RWPE2 (cell line): ENCODE results near the gene MGARP.
"Not testable (repeated sequence)": the region's sequence is repeated elsewhere in the genome, so short reads cannot be mapped to it uniquely, and the experiment has no call there.

Source experiments
- ATAC-seq: fragments of 200-7000 bp; cut with Tn5 transposase; 3 replicates; pipeline ENCODE4 v1.9.1; 2021; ENCODE audit warnings: low read depth
- DNase-seq: peaks from one replicate; pipeline ENCODE4 v3.0.0-alpha.2; 2020; ENCODE audit warnings: low spot score
- H3K27ac ChIP-seq: fragments of 450-650 bp; 2 replicates; pipeline ENCODE4 v1.5.1; 2017; ENCODE audit warnings: mild to moderate bottlenecking; ENCODE audit not compliant: poor library complexity, severe bottlenecking
- H3K27me3 ChIP-seq: fragments of 250-450 bp; sonication (Bioruptor Pico); 2 replicates; pipeline ENCODE4 v1.5.1; 2021; ENCODE audit warnings: mild to moderate bottlenecking, moderate library complexity; ENCODE audit not compliant: insufficient read depth, poor library complexity, severe bottlenecking
- H3K36me3 ChIP-seq: fragments of 250-450 bp; sonication (Bioruptor Pico); 2 replicates; pipeline ENCODE4 v1.5.1; 2020; ENCODE audit warnings: low read depth, mild to moderate bottlenecking, moderate library complexity
- H3K4me1 ChIP-seq: fragments of 250-450 bp; sonication (Bioruptor Pico); 2 replicates; pipeline ENCODE4 v1.5.1; 2021; ENCODE audit warnings: mild to moderate bottlenecking, moderate library complexity; ENCODE audit not compliant: insufficient read depth, poor library complexity, severe bottlenecking
- H3K4me3 ChIP-seq: fragments of 250-450 bp; sonication (Bioruptor Pico); 2 replicates; pipeline ENCODE4 v1.5.1; 2021; ENCODE audit warnings: mild to moderate bottlenecking, moderate library complexity; ENCODE audit not compliant: severe bottlenecking
- H3K9me3 ChIP-seq: fragments of 250-450 bp; sonication (Bioruptor Pico); 2 replicates; pipeline ENCODE4 v1.5.1; 2021; ENCODE audit warnings: mild to moderate bottlenecking, moderate library complexity; ENCODE audit not compliant: severe bottlenecking
- TF ChIP-seq, protein P1 (sequence below): fragments of 450-650 bp; IDR thresholded peaks from one replicate; pipeline ENCODE4 v1.5.1; 2017; ENCODE audit warnings: mild to moderate bottlenecking, moderate library complexity; ENCODE audit not compliant: poor library complexity, severe bottlenecking

The MGARP gene

DNA sequence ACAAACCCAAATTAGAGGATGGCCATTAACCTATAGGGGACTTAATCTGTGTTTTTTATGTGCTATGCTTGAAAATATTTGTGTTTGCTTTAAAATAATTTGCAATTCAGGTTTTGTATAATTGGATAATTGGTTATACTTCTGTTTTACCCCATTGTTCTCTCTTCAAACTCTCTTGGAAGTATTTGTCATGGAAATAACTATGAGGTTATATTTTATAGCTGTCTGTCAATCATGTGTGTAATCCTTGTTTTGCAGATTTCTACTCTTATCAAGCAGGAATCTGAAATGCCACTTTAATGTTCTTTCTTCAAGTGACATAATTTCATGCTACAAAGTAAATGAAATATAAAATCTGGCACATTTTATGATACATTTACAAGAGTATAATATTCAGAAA lies 37.6 kb upstream of the MGARP start:
- Histone ChIP-seq H3K27ac (no peak overlapping the region), H3K27me3 (no peaks in the 10 kb centered on the region), H3K9me3 (no peaks in the 10 kb centered on the region), H3K36me3 (peaks cover 4% of the 10 kb centered on the region; the same call in 1 of the 2 replicates), H3K4me1 (no peaks in the 10 kb centered on the region), H3K4me3 (no peak overlapping the region)
- no peak for ATAC-seq
- TF ChIP-seq, protein P1, sequence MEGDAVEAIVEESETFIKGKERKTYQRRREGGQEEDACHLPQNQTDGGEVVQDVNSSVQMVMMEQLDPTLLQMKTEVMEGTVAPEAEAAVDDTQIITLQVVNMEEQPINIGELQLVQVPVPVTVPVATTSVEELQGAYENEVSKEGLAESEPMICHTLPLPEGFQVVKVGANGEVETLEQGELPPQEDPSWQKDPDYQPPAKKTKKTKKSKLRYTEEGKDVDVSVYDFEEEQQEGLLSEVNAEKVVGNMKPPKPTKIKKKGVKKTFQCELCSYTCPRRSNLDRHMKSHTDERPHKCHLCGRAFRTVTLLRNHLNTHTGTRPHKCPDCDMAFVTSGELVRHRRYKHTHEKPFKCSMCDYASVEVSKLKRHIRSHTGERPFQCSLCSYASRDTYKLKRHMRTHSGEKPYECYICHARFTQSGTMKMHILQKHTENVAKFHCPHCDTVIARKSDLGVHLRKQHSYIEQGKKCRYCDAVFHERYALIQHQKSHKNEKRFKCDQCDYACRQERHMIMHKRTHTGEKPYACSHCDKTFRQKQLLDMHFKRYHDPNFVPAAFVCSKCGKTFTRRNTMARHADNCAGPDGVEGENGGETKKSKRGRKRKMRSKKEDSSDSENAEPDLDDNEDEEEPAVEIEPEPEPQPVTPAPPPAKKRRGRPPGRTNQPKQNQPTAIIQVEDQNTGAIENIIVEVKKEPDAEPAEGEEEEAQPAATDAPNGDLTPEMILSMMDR = no peak
- DNase-seq = no peak

DNA sequence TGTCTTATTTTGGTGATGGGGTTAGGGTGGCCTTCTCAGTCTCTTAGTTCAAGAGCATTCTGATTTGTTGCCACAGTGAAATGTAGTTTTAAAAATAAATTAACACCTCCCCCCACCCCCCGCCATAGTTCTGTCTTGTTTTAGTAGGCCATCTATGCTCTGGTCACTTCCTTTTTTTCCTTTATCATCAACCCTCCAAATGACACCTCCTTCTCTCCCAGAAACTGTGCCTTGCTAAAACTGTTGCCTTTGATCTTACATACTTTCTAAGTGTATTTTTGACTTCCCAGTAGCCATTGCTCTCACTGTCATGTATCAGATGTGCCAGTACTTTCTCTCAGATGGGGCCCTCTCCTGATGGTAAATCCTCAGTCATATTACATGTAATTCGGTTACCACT lies 36.7 kb upstream of the MGARP start:
- DNase-seq = no peak
- ATAC-seq = no peak
- peaks cover 6% of the 10 kb centered on the region; the same call in 1 of the 2 replicates for H3K36me3 ChIP-seq

DNA sequence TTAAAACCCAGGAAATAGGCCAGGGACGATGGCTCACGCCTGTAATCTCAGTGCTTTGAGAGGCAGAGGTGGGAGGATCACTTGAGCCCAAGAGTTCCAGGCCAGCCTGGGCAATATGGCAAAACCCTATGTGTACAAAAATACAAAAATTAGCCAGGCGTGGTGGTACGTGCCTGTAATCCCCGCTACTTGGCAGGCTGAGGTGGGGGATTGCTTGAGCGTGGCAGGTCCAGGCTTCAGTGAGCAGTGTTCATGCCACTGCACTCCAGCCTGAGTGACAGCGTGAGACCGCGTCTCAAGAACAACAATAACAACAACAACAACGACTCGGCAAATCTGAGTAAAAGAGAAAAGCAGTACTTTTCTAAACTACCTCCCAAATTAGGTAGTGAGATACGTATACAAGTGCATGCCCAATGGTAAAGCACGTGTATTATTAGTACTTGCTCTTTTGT lies 35.2 kb upstream of the MGARP start:
- no peaks in the 10 kb centered on the region for H3K27me3 ChIP-seq
- TF ChIP-seq, protein P1 = no peak
- peaks cover 6% of the 10 kb centered on the region for H3K36me3 ChIP-seq
- no peak for DNase-seq
- no peak overlapping the region for H3K4me3 ChIP-seq
- H3K9me3 ChIP-seq = no peaks in the 10 kb centered on the region
- H3K4me1 ChIP-seq = peaks cover 5% of the 10 kb centered on the region
- no peak overlapping the region for H3K27ac ChIP-seq
- no peak for ATAC-seq

More for the DNA sequence above, 36.7 kb upstream of the MGARP start:
- Histone ChIP-seq H3K27me3 (no peaks in the 10 kb centered on the region), H3K4me1 (no peaks in the 10 kb centered on the region), H3K27ac (no peak overlapping the region), H3K4me3 (no peak overlapping the region), H3K9me3 (no peaks in the 10 kb centered on the region)
- TF ChIP-seq, protein P1 = no peak

DNA sequence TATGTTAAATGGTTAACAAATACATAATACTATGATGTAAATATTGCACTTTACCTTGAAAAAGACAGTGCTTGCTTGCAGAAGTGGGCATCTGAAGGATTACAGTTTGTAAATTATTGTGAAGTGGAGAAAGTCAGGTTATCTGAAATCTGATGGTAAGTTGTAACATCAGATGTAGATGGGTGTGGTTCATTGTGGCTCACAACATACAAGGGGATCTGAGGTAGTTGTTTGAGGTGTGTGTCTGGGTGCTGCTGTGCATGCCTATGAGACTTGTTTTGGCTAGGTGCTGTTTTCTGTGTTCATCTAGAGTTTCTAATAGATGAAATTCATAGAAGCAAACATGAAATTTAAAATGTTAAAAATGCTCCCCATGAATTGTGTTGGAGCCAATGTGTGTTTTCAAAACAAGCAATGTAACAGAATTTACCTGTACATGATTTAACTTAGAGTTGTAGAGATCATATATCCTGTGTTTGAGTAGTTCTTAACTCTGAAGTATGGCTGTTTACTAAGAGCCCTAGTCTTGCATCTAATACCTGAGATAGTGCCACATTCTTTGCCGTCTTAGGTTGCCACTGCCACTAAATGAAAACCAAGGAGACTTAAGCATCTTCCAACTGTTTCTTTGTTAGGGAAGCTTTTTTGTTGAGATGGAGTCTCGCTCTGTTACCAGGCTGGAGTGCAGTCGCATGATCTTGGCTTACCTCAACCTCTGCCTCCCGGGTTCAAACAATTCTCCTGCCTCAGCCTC lies 34.2 kb upstream of the MGARP start:
- Histone ChIP-seq H3K9me3 (no peaks in the 10 kb centered on the region), H3K27me3 (no peaks in the 10 kb centered on the region), H3K36me3 (peaks cover 10% of the 10 kb centered on the region), H3K27ac (no peak overlapping the region), H3K4me3 (no peak overlapping the region), H3K4me1 (peaks cover 9% of the 10 kb centered on the region)
- DNase-seq = no peak
- TF ChIP-seq, protein P1 = no peak
- ATAC-seq = no peak

DNA sequence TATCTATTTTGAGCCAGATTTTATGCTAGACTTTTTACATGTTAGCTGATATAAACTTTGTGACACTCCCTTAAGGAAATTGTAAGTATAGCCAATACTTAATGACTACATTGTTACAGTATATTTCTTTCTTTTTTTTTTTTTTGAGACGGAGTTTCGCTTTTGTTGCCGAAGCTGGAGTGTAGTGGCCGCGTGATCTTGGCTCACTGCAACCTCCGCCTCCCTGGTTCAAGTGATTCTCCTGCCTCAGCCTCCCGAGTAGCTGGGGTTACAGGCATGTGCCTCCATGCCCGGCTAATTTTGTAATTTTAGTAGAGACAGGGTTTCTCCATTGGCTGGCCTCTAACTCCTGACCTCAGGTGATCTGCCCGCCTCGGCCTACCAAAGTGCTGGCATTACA lies 33.4 kb upstream of the MGARP start:
- not testable (repeated sequence) for H3K27ac ChIP-seq, ATAC-seq

More for the DNA sequence above, 33.4 kb upstream of the MGARP start:
- H3K9me3 ChIP-seq, H3K4me1 ChIP-seq, H3K27me3 ChIP-seq, DNase-seq, H3K4me3 ChIP-seq: not testable (repeated sequence)
- peaks cover 13% of the 10 kb centered on the region for H3K36me3 ChIP-seq
